Germinal center (tissue), 1 donor: ENCODE data around the gene ZNF507.
"Not testable (repeated sequence)": the region's sequence is repeated elsewhere in the genome, so short reads cannot be mapped to it uniquely, and the experiment has no call there.

Source experiments
- DNase-seq: peaks from one replicate; pipeline ENCODE4 v3.0.0; 2012; ENCODE audit warnings: mixed read lengths, low spot score

ZNF507 gene

DNA sequence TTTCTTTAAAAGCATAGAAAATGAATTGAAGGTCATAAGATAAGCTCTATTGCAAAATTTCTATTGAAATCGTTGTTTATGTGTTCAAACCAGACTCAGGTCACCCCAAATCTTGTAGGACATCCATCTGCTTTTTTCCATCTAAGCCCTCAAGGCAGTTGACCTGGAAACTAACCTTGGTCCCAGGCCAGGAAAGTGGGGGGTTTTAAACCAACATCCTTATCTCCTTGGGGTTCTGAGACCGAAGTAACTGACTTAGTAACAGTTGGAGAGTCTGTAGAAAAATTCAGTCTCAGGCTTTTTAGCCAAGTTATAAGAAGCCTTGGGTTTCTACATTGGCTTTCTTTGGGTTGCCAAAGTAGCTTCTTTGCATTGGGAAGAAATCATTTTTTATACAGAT, 23.4 kb downstream of the ZNF507 start:
- no peak for DNase-seq

DNA sequence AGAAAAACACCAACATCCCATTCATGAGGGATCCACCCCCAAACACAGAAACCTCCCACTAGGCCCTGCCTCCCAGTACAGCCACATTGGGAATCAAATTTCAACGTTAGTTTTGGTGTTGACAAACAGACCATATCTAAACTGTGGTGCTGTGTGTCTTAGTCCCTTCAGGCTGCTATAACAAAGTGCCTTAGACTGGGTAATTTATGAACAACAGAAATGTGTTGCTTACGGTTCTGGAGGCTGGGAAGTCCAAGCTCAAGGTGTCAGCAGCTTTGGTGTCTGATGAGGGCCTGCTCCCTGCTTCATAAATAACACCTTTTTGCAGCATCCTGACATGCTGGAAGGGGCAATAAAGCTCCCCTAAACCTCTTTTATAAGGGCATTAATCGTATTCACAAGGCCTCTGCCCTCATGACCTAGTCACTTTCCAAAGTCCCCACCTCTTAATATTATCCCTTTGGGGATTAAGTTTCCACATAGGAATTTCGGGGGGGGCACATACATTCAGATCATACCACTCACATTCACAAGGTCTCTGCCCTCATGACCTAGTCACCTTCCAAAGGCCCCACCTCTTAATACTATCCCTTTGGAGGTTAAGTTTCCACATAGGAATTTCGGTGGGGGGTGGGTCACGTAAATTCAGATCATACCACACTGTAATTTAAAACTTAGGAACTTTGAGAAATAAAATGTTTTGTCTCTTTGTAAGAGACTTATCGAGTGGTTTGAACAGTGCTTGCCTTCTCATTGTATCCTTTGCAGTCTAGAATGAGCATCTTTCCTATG, 27.5 kb downstream of the ZNF507 start:
- DNase-seq = no peak

DNA sequence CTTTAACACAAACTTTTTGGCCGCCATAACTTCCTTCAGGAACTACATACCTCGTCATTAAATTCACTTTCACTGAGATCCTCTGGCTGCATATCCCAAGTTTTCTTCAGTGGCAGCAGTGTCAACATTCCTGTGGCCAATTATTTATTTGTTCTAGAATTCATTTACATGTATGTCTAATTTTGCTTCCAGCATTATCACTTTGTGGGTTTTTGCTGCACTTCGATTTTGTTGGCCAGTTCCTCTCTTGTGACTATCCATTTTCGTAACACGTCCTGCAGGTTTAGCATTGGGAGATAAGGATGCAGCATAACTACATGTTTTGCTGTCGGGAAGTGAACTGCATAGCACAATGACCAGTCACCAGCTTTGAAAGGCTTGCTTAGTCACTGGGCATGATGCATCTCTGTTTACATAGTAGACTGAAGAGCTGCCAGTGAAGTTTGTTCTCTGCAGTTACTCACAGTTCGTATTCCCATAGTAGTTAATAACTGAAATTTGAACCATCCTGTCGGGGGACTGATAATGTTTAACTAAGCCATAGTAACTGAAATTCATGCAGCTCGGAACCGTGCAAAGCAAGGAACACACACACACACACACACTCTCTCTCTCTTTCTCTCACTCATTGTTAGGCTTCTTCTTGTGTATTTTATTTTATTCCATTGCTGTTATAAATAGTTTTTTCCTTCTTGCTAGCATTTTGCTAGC, 28.3 kb downstream of the ZNF507 start:
- no peak for DNase-seq

DNA sequence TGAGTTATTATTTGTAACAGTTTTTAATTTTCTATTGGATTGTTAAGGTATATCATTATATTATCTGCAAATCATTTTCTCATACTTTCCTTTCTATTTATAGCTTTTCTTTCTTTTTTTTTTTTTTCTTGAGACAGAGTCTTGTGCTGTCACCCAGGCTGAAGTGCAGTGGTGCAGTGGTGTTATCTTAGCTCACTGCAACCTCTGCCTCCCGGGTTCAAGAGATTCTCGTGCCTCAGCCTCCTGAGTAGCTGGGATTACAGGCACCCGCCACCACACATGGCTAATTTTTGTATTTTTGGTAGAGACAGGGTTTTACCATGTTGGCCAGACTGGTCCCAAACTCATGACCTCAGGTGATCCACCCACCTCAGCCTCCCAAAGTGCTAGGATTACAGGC, 29.0 kb downstream of the ZNF507 start:
- not testable (repeated sequence) for DNase-seq

DNA sequence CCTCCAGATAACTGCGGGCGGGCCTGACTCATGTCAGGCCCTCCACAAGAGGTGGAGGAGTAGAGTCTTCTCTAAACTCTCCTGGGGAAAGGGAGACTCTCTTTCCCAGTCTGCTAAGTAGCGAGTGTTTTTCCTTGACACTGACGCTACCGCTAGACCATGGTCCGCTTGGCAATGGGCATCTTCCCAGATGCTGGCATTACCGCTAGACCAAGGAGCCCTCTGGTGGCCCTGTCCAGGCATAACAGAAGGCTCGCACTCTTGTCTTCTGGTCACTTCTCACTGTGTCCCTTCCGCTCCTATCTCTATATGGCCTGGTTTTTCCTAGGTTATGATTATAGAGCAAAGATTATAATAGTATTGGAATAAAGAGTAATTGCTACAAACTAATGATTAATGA, 31.7 kb downstream of the ZNF507 start:
- DNase-seq = not testable (repeated sequence)

DNA sequence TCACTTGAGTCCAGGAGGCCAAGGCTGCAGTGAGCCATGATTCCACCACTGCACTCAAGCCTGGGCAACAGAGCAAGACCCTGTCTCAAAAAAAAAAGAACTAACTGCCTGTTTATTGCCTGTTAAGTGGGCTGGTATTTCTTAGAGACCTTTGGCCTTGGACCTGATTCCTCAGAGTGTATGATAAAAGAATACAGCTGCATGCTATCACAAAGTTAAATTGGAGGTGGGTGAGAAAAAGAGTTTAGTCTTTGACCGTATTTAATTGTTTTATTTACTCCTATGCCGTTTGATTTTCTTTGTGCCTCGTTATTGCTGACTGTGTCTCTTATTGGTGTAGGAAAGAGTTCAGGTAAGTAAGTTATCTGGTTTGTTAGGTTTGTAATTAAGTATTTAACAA, 34.9 kb downstream of the ZNF507 start:
- DNase-seq = no peak

DNA sequence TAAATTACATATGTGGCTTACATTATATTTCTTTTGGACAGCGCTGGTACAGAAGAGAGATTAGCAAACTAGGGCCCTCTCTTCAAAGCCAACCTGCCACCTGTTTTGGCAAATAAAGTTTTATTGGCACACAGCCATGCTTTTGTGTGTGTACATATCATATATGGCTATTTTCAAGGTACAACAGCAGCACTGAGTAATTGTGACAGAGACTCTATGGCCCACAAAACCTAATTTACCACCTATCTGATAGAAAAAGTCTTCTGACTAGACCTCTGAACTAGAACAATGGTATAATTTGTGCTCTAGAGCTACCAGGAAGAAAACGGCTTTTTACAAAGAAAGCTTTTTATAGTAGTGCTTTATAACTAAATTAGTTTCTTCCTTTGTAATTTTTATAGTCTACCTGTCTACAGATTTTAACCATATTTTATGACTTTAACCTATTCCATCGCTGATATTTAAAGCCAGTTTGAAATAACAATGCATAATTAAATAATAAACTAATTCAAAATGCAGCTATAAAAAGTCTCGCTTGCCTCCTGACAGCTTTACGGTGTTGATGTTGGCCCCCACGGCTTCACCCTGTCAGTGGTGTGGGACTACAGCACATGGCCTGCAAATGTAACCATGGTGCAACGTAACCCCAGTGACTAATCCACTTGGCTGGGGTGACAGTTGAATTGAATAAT, 42.4 kb downstream of the ZNF507 start:
- no peak for DNase-seq

DNA sequence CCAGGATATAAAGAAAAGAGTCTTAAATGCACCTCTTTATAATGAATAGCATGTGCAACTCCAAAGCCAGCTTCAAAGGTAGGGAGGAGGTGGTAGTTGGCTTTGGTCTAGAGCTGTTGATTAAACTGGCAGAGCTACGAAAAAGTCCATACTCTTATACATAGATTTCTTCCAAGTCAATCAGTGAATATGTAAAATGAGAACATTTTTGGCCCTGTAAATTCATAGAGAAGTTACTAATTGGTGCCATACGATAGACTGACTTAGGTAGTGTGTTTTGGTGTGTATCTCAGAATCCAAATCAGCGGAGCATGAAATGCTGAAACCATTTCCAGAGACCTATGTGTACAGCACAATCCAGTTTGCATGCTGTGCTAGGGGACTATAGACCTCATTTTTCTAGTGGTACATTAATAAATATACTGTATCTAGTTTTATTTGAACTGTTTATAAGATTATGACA, 43.0 kb downstream of the ZNF507 start:
- no peak for DNase-seq

DNA sequence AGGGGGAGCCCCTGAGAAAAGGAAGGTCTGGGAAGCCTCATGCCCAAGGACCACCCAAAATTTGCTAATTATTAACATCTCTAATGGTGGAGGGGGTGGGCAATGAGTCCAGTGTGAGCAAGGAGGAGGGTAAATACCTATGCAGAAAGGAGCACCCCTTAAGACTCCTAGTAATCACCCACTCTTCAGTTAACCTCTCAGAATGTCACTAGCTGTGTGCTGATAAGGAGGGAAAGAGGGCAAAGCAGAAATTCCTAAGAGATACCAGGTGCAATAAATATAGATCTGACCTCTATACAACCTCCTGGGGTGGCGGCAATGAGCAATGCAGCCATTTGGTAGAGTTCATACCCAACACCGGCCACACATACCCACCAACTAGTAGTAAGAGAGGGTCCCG, 47.5 kb downstream of the ZNF507 start:
- no peak for DNase-seq

DNA sequence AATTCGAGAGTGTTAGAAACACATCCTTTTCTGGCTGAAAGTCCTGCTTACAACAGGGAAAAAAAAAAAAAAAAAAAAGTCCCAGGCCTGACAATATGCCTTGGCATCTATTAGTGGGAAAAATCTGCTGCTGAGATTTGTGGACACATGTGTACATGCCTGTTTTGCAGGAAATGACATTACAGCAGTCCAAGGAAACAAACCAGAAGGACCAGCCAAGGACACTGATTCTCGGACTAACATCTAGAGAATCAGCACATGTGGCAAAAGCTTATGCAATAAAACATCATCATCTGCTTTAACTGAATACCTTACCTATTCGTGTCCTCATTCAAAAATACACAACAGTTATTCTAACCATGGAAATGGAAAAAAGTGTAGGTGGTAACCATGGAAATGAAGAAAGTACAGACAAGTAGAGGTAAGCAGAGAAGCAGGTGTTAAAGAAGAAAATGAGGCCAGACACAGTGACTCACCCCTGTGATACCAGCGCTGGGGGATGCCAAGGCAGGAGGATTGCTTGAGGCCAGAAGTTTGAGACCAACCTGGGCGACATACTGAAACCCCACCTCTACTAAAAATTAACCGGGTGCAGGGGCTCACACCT, 50.7 kb downstream of the ZNF507 start:
- no peak for DNase-seq

DNA sequence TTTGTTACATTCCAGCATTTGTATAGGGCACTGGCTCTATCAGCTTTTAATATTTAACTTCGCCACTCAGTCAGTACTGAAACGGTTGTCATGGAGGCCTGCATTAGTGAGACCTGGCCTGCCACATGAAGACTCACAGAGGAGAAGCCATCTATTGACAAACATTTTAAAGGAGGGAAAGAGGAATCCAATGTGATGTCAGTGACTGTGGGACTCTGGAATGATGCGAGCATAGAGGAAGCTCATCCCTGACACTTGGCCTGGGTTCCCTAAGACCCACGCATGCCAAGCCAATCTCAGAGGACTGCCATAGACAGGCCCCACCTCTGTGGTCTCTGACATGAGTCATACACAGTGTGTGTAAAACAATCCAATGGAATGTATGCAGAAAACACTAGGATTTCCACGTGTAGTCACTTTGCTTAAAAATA, 52.3 kb downstream of the ZNF507 start:
- DNase-seq = no peak

DNA sequence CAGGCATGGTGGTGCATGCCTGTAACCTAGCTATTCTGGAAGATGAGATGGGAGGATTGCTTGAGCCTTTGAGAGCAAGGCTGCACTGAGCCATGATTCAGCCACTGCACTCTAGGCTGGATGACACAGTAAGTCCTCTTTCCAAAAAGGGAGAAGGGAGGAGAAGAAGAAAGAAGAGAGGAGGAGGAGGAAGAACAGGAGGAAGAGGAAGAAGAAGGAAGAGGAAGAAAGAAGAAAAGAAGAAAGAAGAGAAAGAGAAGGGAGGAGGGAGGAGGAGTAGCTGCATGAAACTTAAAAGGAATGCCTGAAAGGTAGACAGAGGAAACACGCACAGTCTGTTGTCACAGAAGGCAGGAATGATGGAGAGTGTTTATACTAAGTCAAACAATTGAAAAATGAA, 56.6 kb downstream of the ZNF507 start:
- DNase-seq = no peak

DNA sequence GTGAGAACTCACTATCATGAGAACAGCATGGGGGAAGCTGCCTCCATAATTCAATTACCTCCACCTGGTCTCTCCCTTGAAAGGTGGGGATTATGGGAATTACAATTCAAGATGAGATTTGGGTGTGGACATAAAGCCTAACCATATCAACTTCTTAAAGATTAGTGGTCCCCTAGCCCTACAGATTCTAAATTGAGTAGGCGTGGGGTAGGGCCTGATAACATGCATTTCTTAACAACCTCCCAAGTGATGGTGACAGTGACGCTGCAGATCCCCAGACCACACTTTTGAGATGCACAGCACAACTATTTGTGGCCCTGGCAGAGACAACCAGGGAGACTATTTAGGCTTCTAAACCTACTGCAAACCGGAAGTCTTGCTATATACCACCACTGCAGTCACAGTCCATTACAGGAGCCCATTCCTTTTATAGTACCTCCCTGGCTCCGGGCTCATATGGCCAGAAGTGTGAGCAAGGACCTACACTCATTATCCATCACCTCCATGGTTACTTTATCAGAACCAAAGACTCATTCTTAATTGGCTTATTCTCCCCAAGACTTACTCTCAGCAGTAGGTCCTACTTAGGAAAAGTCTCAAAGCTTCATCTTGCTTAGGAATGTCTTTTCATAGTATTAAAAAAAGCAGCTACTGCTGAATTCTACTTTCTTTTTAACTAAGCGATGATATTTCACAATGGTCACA, 58.0 kb downstream of the ZNF507 start:
- DNase-seq = no peak

DNA sequence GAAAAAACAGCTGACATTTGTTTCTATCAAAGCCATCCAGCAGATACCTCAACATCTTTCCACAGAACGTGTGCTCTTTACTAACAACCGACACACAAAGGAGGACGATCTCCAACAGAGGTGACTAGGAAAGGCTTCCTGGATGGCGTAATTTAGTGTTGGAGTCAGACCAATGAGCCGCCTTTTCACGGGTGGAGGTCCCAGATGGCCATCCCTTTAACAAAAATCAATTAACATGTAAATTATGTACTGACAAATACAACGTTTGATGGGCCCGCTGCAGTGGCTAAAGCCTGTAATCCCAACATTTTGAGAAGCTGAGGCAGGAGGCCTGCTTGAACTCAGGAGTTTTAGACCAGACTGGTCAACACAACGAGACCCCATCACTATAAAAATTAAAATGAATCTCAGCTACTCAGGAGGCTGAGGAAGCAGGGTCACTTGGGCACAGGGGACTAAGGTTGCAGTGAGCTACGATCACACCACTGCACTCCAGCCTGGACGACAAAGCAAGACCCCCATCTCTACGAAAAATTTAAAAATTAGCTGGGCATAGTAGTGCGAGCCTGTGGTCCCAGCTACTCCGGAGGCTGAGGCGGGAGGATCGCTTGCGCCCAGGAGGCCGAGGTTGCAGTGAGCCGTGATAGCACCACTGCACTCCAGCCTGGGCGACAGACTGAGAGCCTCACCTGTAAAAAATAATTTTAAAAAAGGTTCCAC, 59.0 kb downstream of the ZNF507 start:
- DNase-seq = no peak

DNA sequence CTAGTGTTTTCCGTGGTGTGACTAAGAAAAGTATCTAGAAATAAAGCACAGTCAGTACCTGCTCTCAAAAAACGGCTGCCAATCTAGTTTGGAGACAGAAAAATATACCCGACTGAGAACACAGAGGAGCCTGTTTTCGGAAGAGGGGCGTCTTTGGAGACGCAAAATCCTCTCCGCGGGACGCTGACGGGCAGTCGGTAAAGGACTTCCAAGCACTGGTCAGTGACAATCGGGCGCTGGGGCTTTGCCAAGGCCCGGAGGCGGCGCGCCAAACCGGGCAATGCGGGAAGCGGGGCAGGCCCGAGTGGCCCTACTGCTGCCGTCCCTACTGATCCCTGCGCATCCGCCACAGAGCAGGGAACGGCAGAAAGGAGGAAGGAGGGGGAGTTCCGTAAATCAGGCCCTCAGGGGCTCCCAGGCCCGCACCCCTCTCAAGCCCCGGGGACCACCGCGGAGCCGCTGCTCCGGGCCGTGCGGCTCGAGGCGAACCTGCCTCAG, 59.6 kb downstream of the ZNF507 start:
- no peak for DNase-seq

DNA sequence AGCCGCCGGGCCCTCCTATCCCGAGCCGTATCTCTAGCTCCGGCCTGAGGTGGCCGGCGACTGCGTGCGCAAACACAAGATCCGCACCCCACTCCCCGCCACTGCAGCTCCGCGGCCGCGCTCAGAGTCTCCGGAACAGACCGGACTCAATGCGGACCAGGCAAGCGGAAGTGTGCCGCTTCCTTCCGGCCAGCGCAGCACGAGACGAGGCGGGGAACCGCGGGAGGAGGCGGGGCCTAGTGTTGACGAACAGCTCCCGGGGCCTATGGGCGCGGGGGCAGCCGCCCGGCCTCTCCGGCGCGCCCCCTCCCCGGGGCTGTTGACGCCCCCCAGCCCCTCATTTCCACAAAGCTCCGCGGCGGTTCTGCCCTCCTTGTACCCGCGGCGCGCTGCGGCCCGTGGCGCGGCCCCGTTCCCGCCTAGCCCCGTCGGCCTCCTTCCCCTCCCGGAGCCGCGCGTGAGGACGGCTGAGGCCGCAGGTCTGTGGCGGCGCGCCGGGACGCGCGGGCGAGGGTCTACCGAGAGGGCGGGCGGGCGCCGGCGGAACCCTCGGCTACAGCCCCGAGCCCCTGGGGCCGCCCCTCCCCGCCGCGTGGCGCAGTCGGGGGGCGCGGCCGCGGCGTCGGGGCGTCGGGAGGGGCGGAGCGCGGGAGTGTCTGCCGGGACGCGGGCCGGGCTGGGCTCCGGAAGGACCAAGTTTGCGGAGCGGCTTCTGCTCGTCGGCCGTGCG, 60.2 kb downstream of the ZNF507 start, which contains the start of gene DPY19L3:
Gene DPY19L3, plus strand, starts transcription at position 340 of the 730 bp plus-strand sequence. CDS start 2,484 bp downstream, outside the sequence.
- peak; percentile 96 for DNase-seq

DNA sequence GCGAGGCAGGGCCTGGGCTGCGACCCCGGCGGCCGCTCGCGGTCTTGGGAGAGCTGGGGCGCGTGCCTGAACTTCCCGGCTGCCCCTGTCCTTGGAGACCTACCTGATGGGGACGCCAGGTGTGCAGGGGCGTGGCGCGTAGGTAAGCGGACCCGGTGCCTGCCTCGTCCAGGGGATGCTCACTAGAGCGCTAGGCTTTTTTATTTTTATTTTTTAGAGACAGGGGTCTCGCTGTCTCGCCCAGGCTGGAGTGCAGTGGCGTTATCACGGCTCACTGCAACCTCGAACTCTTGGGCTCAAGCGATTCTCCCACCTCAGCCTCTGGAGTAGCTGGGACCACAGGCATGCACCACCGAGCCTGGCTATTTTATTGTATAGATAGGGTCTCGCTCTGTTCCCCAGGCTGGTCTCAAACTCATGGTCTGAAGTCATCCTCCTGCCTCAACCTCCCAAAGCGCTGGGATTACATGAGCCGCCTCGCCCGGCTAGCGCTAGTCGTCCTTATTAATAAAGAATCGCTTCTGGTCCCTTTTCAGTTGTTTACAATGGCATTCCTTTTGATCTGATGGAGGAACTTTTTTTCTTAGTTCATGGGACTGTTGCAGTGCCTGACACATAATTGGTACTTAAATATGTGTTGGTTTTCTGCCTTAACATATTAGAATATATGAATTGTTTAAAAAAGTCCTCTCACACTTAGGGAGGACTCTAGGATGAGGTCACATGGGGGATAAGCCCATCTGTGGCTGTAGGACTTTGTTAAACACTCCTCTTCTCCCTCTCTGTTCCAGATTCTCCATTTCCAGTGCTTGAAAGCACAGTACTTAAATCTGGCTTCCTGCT, 61.0 kb downstream of the ZNF507 start:
- no peak for DNase-seq

DNA sequence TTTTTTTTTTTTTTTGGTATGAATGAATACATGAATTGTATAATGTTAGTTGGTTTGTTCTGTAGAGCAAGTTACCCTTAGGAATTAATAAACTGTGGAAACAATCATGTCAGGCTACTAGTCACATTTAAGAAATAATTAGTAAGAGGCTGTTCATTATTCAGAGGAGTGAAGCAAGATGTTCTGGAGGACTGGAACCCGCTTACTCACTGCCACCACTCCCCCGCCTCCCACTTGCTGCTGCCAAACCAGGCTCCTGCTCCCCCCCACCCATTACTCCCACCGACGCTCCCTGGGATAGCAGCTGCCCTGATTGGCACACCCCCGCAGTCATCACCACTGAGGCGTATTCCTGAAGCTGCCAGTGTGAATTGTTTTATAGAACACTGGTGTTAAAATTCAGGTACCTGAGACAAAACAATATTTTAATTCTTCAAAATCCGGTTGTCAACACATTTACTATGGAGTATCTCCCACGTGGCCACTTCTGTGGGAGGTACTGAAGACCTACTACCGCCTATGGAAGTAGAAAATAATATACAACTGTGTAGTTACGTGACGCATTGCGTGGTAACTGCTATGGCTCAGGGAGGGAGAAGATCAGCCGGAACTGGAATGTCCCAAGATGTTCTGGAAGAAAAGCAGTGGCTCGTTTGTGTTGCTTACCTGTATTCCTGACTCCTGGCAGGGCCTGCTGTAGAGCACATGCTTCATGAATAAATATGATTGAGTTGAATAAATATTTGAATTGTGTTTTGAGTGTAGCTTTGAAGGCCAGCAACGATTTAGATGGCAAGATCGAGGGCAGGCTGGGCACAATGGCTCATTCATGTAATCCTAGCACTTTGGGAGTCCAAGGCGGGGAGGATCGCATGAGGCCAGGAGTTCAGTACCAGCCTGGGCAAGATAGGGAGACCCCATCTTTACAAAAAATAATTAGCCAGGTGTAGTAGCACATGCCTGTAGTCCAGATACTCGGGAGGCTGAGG, 61.9 kb downstream of the ZNF507 start:
- no peak for DNase-seq
